Smooth muscle cell (in vitro differentiated cells): Measurements from ENCODE around the gene PLB1. TPM values are rescaled to one million over a fixed set of nuclear protein-coding genes. Genes with fewer than 3 reads are reported as not detected.

ENCODE experiments used
- DNase-seq: peaks from one replicate; lab custom pipeline; 2025; ENCODE audit not compliant: unreplicated experiment; lab: John Stamatoyannopoulos, UW
- H2AFZ ChIP-seq: fragments of 200-600 bp; sonication (generic); 2 replicates; pipeline ENCODE4 v1.6.0; 2016; ENCODE audit warnings: antibody characterized with exemption, low read depth, mild to moderate bottlenecking
- H3F3A ChIP-seq: fragments of 200-600 bp; sonication (generic); 2 replicates; pipeline ENCODE4 v1.6.0; 2017; ENCODE audit warnings: antibody characterized with exemption, low read depth
- H3K27ac ChIP-seq: fragments of 200-600 bp; sonication (generic); 2 replicates; pipeline ENCODE4 v1.5.1; 2016; ENCODE audit warnings: low read depth, mild to moderate bottlenecking
- H3K27me3 ChIP-seq: fragments of 200-600 bp; sonication (generic); 2 replicates; pipeline ENCODE4 v1.6.1; 2016; ENCODE audit warnings: low read depth, mild to moderate bottlenecking
- H3K36me3 ChIP-seq: fragments of 200-600 bp; sonication (generic); 2 replicates; pipeline ENCODE4 v1.5.1; 2016; ENCODE audit warnings: low read depth
- H3K4me1 ChIP-seq: fragments of 200-600 bp; sonication (generic); 2 replicates; pipeline ENCODE4 v1.5.1; 2016; ENCODE audit warnings: low read depth
- H3K4me2 ChIP-seq: fragments of 200-600 bp; sonication (generic); 2 replicates; pipeline ENCODE4 v1.6.0; 2016; ENCODE audit warnings: mild to moderate bottlenecking
- H3K4me3 ChIP-seq: fragments of 200-600 bp; sonication (generic); 2 replicates; pipeline ENCODE4 v1.5.1; 2016; ENCODE audit warnings: mild to moderate bottlenecking
- H3K79me2 ChIP-seq: fragments of 200-600 bp; sonication (generic); 2 replicates; pipeline ENCODE4 v1.6.0; 2016; ENCODE audit warnings: low read depth, mild to moderate bottlenecking
- H3K9ac ChIP-seq: fragments of 200-600 bp; sonication (generic); 2 replicates; pipeline ENCODE4 v1.6.0; 2016; ENCODE audit warnings: low read depth
- H3K9me3 ChIP-seq: fragments of 200-600 bp; sonication (generic); replicated peaks from 2 replicates; pipeline ENCODE4 v1.5.1; 2016; ENCODE audit warnings: low read depth
- H4K20me1 ChIP-seq: fragments of 200-600 bp; sonication (generic); 2 replicates; pipeline ENCODE4 v1.6.0; 2016; ENCODE audit warnings: low read depth
- CTCF ChIP-seq: fragments of 200-600 bp; sonication (generic); IDR thresholded peaks from 2 replicates; pipeline ENCODE4 v1.5.1; 2017; ENCODE audit warnings: borderline replicate concordance, mild to moderate bottlenecking, antibody characterized with exemption; ENCODE audit not compliant: insufficient read depth, poor library complexity, severe bottlenecking
- WGBS: methylation state at CpG from one replicate; pipeline ENCODE4 v1.1.7; 2016; ENCODE audit warnings: low lambda C conversion rate; 5-methylcytosine and 5-hydroxymethylcytosine counted together
- polyA plus RNA-seq: library from polyadenylated mRNA; unstranded; fragments of >200 nt; fragmentation: Nextera tagmentation; extraction: Ambion mirVana; gene quantifications from 2 replicates; pipeline ENCODE4 v1.2.1, GENCODE V29; 2016
- total RNA-seq: library from RNA; depleted of rRNA; stranded (reverse); fragments of >200 nt; gene quantifications from 2 replicates; pipeline ENCODE4 v1.2.3, GENCODE V29; 2014

PLB1 gene
- total and polyA plus RNA-seq, 2 experiments from 2014 or later = 0.75 to 8.7 TPM

- Histone ChIP-seq H3K9me3 (no peaks in the 10 kb centered on the region), H3K27ac (peak overlapping the region; percentile 97), H3K4me1 (no peaks in the 10 kb centered on the region), H3K9ac (peak overlapping the region; percentile 90), H3K4me2 (peak overlapping the region; percentile 77), H4K20me1 (no peaks in the 10 kb centered on the region), H3K27me3 (no peaks in the 10 kb centered on the region), H3F3A (peaks cover 24% of the 10 kb centered on the region), H3K4me3 (no peak overlapping the region), H3K79me2 (no peaks in the 10 kb centered on the region), H3K36me3 (no peaks in the 10 kb centered on the region), H2AFZ (no peak overlapping the region)
- DNase-seq = peak; percentile 94
- no peak for TF ChIP-seq CTCF
- WGBS = 22% methylated on average over 10 of the region's 10 CpGs
Measured at GRCh38 chr2:28583899-28584553, 88.2 kb downstream of the PLB1 start.

GRCh38 chr2:28586867-28587266, 91.0 kb downstream of the PLB1 start:
- DNase-seq = no peak
- no peaks in the 10 kb centered on the region for H3K4me1 ChIP-seq
- peaks cover 24% of the 10 kb centered on the region for H3F3A ChIP-seq
- no peak overlapping the region for H3K27ac ChIP-seq
- H3K9me3 ChIP-seq = no peaks in the 10 kb centered on the region
- no peak overlapping the region for H3K4me2 ChIP-seq
- no peak overlapping the region for H3K4me3 ChIP-seq
- H2AFZ ChIP-seq = no peak overlapping the region
- no peaks in the 10 kb centered on the region for H3K27me3 ChIP-seq
- no peaks in the 10 kb centered on the region for H3K36me3 ChIP-seq
- WGBS = 97% methylated on average over 7 of the region's 7 CpGs
- H3K79me2 ChIP-seq = no peaks in the 10 kb centered on the region
- no peaks in the 10 kb centered on the region for H4K20me1 ChIP-seq
- TF ChIP-seq CTCF = no peak
- H3K9ac ChIP-seq = no peak overlapping the region

GRCh38 chr2:28587526-28588291, 91.8 kb downstream of the PLB1 start:
- no peak overlapping the region for H2AFZ ChIP-seq
- H3K79me2 ChIP-seq = no peaks in the 10 kb centered on the region
- no peak for TF ChIP-seq CTCF
- H3K4me1 ChIP-seq = no peaks in the 10 kb centered on the region
- H3K27me3 ChIP-seq = no peaks in the 10 kb centered on the region
- no peaks in the 10 kb centered on the region for H4K20me1 ChIP-seq
- WGBS = 93% methylated on average over 15 of the region's 15 CpGs
- H3K4me2 ChIP-seq = no peak overlapping the region
- no peak for DNase-seq
- no peak overlapping the region for H3K27ac ChIP-seq
- no peak overlapping the region for H3K9ac ChIP-seq
- H3F3A ChIP-seq = peaks cover 24% of the 10 kb centered on the region
- no peaks in the 10 kb centered on the region for H3K36me3 ChIP-seq
- H3K9me3 ChIP-seq = no peaks in the 10 kb centered on the region
- H3K4me3 ChIP-seq = no peak overlapping the region
